PC-3 (cell line): ENCODE measurements around the gene SCN1A. TPM values are rescaled to one million over a fixed set of nuclear protein-coding genes. Genes with fewer than 3 reads are reported as not detected.

ENCODE experiments used
- ATAC-seq: fragments of 200-7000 bp; cut with Tn5 transposase; 2 replicates; pipeline ENCODE4 v1.9.1; 2020; ENCODE audit warnings: mild to moderate bottlenecking, moderate library complexity
- BruUV-seq: library from RNA; stranded (reverse); fragments of 400-500 nt; replicated peaks from 2 replicates; lab custom pipeline; 2021; lab: Mats Ljungman, UMichigan
- CTCF ChIA-PET: fragments of 300-600 bp; sonication (Branson Sonifier 250); formaldehyde crosslinking; loops from one replicate; lab custom pipeline; 2022; ENCODE audit warnings: antibody characterized with exemption; lab: Charles Lee
- POLR2A ChIA-PET: fragments of 300-600 bp; sonication (Branson Sonifier 250); formaldehyde crosslinking; loops from one replicate; lab custom pipeline; 2022; ENCODE audit warnings: antibody characterized with exemption; ENCODE audit not compliant: unreplicated experiment; lab: Charles Lee
- DNase-seq: peaks from one replicate; pipeline ENCODE4 v3.0.0-alpha.2; 2015
- H2AFZ ChIP-seq: fragments of 300-600 bp; sonication (generic); 2 replicates; pipeline ENCODE4 v1.6.0; 2016; ENCODE audit warnings: antibody characterized with exemption, low read length
- H3F3A ChIP-seq: fragments of 300-600 bp; sonication (generic); one replicate; pipeline ENCODE4 v1.6.0; 2017; ENCODE audit warnings: antibody characterized with exemption, low read length, control low read depth, mild to moderate bottlenecking; ENCODE audit not compliant: unreplicated experiment
- H3K27ac ChIP-seq: fragments of 300-600 bp; sonication (generic); 2 replicates; pipeline ENCODE4 v1.5.1; 2016; ENCODE audit warnings: mild to moderate bottlenecking, low read length
- H3K27me3 ChIP-seq: fragments of 300-600 bp; sonication (generic); 2 replicates; pipeline ENCODE4 v1.6.1; 2016; ENCODE audit warnings: low read length, mixed read lengths
- H3K36me3 ChIP-seq: fragments of 300-600 bp; sonication (generic); 2 replicates; pipeline ENCODE4 v1.6.1; 2016; ENCODE audit warnings: low read depth, mixed run types, low read length, mixed read lengths
- H3K4me1 ChIP-seq: fragments of 300-600 bp; sonication (generic); 2 replicates; pipeline ENCODE4 v1.5.1; 2016; ENCODE audit warnings: low read length; ENCODE audit not compliant: insufficient read depth
- H3K4me2 ChIP-seq: fragments of 300-600 bp; sonication (generic); 2 replicates; pipeline ENCODE4 v1.6.0; 2016; ENCODE audit warnings: low read length
- H3K4me3 ChIP-seq: fragments of 300-600 bp; sonication (generic); 2 replicates; pipeline ENCODE4 v1.5.1; 2016; ENCODE audit warnings: mild to moderate bottlenecking, low read length, mixed read lengths
- H3K79me2 ChIP-seq: fragments of 300-600 bp; sonication (generic); 2 replicates; pipeline ENCODE4 v1.6.1; 2017; ENCODE audit warnings: low read length, mixed read lengths
- H3K9ac ChIP-seq: fragments of 300-600 bp; sonication (generic); 2 replicates; pipeline ENCODE4 v1.6.0; 2016; ENCODE audit warnings: mild to moderate bottlenecking, low read length
- H3K9me2 ChIP-seq: fragments of 300-600 bp; sonication (generic); replicated peaks from 2 replicates; pipeline ENCODE4 v1.6.1; 2016; ENCODE audit warnings: mixed run types, low read length, mixed read lengths
- H3K9me3 ChIP-seq: fragments of 300-600 bp; sonication (generic); 2 replicates; pipeline ENCODE4 v1.6.1; 2016; ENCODE audit warnings: low read length, mixed read lengths
- H4K20me1 ChIP-seq: fragments of 300-600 bp; sonication (generic); 2 replicates; pipeline ENCODE4 v1.6.1; 2016; ENCODE audit warnings: low read length, mixed read lengths
- EZH2 ChIP-seq: fragments of 300-600 bp; sonication (generic); IDR thresholded peaks from one replicate; pipeline ENCODE4 v1.6.1; 2017; ENCODE audit warnings: antibody characterized with exemption, mild to moderate bottlenecking, low read length; ENCODE audit not compliant: unreplicated experiment
- EZH2phosphoT487 ChIP-seq: fragments of 300-600 bp; sonication (generic); IDR thresholded peaks from 2 replicates; pipeline ENCODE4 v1.6.1; 2018; ENCODE audit warnings: mild to moderate bottlenecking, antibody characterized with exemption, low read length, borderline replicate concordance
- intact Hi-C: fragments of 100-400 bp; cut with micrococcal nuclease; formaldehyde crosslinking; loops from 2 replicates; pipeline ENCODE4 v1.9.0; 2023
- total RNA-seq: library from RNA; depleted of rRNA; stranded (reverse); fragments of >200 nt; gene quantifications from 2 replicates; pipeline ENCODE4 v1.2.3, GENCODE V29; 2014
- TF ChIP-seq, protein P1 (sequence below): fragments of 300-600 bp; sonication (generic); conservative IDR thresholded peaks from 2 replicates; pipeline ENCODE4 v1.5.1; 2017; ENCODE audit warnings: antibody characterized with exemption, low read depth, mild to moderate bottlenecking, low read length

Gene SCN1A
- total RNA-seq, 1 experiment from 2014 or later = 0.04 TPM

DNA sequence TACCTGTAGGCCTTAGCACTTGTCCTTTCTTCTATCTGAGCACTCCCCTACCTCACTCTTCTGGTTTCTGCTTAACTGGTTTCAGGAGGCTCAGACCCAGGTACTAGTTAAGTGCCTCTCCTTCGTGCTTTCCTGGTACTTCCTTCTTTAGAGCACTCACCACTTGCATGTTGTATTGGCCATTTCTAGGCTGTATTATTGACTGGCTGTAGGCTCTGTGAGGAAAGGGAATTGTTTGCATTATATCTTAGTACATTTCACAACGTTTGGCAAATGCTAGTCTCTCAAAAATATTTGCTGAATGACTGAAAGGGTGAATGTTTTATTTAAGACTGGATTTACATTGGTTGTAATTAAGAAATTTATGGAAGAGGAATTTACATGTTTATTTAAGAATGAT, 36.0 kb upstream of the SCN1A start:
- H3K4me2 ChIP-seq = no peak overlapping the region
- H3K9ac ChIP-seq = no peak overlapping the region
- no peaks in the 10 kb centered on the region for H3K9me2 ChIP-seq
- ChIA-PET POLR2A (no interaction called here), CTCF (no interaction called here)
- no peaks in the 10 kb centered on the region for H3K36me3 ChIP-seq
- no peak overlapping the region for H2AFZ ChIP-seq
- no peaks in the 10 kb centered on the region for H3F3A ChIP-seq
- BruUV-seq = no TSS peak
- no peak for TF ChIP-seq EZH2phosphoT487
- TF ChIP-seq, protein P1, sequence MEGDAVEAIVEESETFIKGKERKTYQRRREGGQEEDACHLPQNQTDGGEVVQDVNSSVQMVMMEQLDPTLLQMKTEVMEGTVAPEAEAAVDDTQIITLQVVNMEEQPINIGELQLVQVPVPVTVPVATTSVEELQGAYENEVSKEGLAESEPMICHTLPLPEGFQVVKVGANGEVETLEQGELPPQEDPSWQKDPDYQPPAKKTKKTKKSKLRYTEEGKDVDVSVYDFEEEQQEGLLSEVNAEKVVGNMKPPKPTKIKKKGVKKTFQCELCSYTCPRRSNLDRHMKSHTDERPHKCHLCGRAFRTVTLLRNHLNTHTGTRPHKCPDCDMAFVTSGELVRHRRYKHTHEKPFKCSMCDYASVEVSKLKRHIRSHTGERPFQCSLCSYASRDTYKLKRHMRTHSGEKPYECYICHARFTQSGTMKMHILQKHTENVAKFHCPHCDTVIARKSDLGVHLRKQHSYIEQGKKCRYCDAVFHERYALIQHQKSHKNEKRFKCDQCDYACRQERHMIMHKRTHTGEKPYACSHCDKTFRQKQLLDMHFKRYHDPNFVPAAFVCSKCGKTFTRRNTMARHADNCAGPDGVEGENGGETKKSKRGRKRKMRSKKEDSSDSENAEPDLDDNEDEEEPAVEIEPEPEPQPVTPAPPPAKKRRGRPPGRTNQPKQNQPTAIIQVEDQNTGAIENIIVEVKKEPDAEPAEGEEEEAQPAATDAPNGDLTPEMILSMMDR = no peak
- TF ChIP-seq EZH2 = no peak
- H3K79me2 ChIP-seq = no peaks in the 10 kb centered on the region
- no peaks in the 10 kb centered on the region for H3K9me3 ChIP-seq
- H4K20me1 ChIP-seq = no peaks in the 10 kb centered on the region
- no peak overlapping the region for H3K27ac ChIP-seq
- ATAC-seq (peak; percentile 37; the same call in 1 of the 2 replicates), DNase-seq (no peak)
- 0 out of 2 replicates have a peak, but pooled peaks cover 4% of the 10 kb centered on the region for H3K27me3 ChIP-seq
- intact Hi-C loops = no loop called here
- H3K4me1 ChIP-seq = peaks cover 6% of the 10 kb centered on the region
- H3K4me3 ChIP-seq = no peak overlapping the region

DNA sequence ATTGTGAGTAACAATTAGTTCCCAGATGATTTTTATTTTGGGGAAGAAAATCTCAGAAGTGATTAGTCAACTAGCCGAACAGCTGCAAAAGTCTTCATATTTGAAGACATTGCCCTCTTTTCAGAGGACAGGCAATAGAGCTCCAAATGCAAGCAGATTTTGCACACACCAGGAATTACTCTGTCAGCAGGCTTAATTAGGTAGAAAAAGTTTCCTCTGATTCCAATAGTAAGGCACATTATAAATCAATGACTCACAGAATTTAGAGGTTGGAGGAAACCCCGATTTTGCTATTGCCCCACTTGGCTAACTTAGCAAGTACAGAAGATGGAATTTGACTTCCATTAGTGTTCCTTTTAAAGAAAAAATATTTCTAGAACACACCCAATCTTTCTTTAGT, 30.7 kb upstream of the SCN1A start:
- peaks cover 23% of the 10 kb centered on the region for H3K4me1 ChIP-seq
- CTCF ChIA-PET = interaction anchor here (0.6 kb wide), 1 partner anchor 560 kb away, joined by 6 read pairs; no protein-coding TSS in a partner anchor
- H3K79me2 ChIP-seq = no peaks in the 10 kb centered on the region
- H3K4me2 ChIP-seq = no peak overlapping the region
- no peak overlapping the region for H3K9ac ChIP-seq
- no peaks in the 10 kb centered on the region for H3K9me3 ChIP-seq
- intact Hi-C loops = no loop called here
- TF ChIP-seq EZH2phosphoT487 (no peak), EZH2 (no peak)
- TF ChIP-seq, protein P1 = no peak
- DNase-seq (no peak), ATAC-seq (no peak)
- no peak overlapping the region for H3K4me3 ChIP-seq
- POLR2A ChIA-PET = no interaction called here
- no peaks in the 10 kb centered on the region for H4K20me1 ChIP-seq
- no TSS peak for BruUV-seq
- no peak overlapping the region for H3K27ac ChIP-seq
- H3F3A ChIP-seq = no peaks in the 10 kb centered on the region
- H3K9me2 ChIP-seq = no peaks in the 10 kb centered on the region
- peaks cover 10% of the 10 kb centered on the region; the same call in 1 of the 2 replicates for H3K27me3 ChIP-seq
- no peak overlapping the region for H2AFZ ChIP-seq
- H3K36me3 ChIP-seq = no peaks in the 10 kb centered on the region

DNA sequence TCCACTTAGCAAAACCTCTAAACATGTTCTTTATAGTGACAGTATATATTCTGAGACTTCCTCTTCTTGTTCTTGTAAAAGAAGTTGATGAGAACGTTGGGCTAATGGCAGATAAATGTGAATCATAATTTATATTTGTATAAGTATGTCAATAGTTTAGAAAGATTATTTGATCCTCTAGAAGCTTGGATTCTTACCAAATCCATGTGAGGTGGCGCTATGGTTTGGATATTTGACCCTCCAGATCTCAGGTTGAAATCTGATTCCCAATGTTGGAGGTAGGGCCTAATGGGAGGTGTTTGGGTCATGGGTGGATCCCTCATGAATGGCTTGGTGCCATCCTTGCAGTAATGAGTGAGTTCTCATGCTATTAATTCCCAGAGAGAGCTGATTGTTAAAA, 29.8 kb upstream of the SCN1A start:
- Histone ChIP-seq H3K9me3 (no peaks in the 10 kb centered on the region), H3K27ac (peak overlapping the region; percentile 24), H4K20me1 (no peaks in the 10 kb centered on the region), H3K4me1 (peaks cover 23% of the 10 kb centered on the region), H2AFZ (no peak overlapping the region), H3F3A (no peaks in the 10 kb centered on the region), H3K9me2 (no peaks in the 10 kb centered on the region), H3K27me3 (peaks cover 17% of the 10 kb centered on the region; the same call in 1 of the 2 replicates), H3K36me3 (no peaks in the 10 kb centered on the region), H3K4me2 (peak overlapping the region; percentile 27), H3K79me2 (no peaks in the 10 kb centered on the region), H3K9ac (no peak overlapping the region), H3K4me3 (no peak overlapping the region)
- DNase-seq (peak; percentile 96), ATAC-seq (peak; percentile 89)
- BruUV-seq = no TSS peak
- intact Hi-C loops = loop anchor here (1.0 kb wide), 1 partner anchor 379 kb away; no protein-coding TSS in a partner anchor
- TF ChIP-seq EZH2phosphoT487 = no peak
- TF ChIP-seq, protein P1 = 0 out of 2 replicates have a peak, but pooled peaks have one; percentile 15
- ChIA-PET CTCF (interaction anchor here (0.6 to 1.9 kb wide), 3 partner anchors 21 to 382 kb away, joined by 3 to 7 read pairs (median 5); partner anchors contain the start of gene SCN1A), POLR2A (interaction anchor here (0.5 kb wide), 1 partner anchor 115 kb away, joined by 3 read pairs; no protein-coding TSS in a partner anchor)
